ENCODE data around the gene NUDT8.

Gene NUDT8

GRCh38 chr11:67648796-67649613 is 19.3 kb upstream of the NUDT8 start:
- TF ChIP-seq CTCF (IDR thresholded peaks at IDR 0.05; ENCODE audit: low read depth, low read length): no peak
- H3K4me3 ChIP-seq (ENCODE audit: low read depth, low read length): no peak overlapping the region

- TF ChIP-seq CTCF (IDR thresholded peaks at IDR 0.05; ENCODE audit: low read depth, low read length): no peak
- H3K4me3 ChIP-seq (ENCODE audit: low read depth, low read length): no peak overlapping the region
Observed at GRCh38 chr11:67648140-67648795, 18.5 kb upstream of the NUDT8 start.

GRCh38 chr11:67647471-67647870 is 17.7 kb upstream of the NUDT8 start:
- H3K4me3 ChIP-seq (ENCODE audit: low read depth, low read length): no peak overlapping the region
- no peak for TF ChIP-seq CTCF (IDR thresholded peaks at IDR 0.05; ENCODE audit: low read depth, low read length)

GRCh38 chr11:67646535-67647336 is 17.0 kb upstream of the NUDT8 start:
- H3K4me3 ChIP-seq (ENCODE audit: low read depth, low read length): no peak overlapping the region
- TF ChIP-seq CTCF (IDR thresholded peaks at IDR 0.05; ENCODE audit: low read depth, low read length): no peak

- no peak overlapping the region for H3K4me3 ChIP-seq (ENCODE audit: low read depth, low read length)
- TF ChIP-seq CTCF (IDR thresholded peaks at IDR 0.05; ENCODE audit: low read depth, low read length): no peak
Observed at GRCh38 chr11:67645521-67646461, 16.1 kb upstream of the NUDT8 start.

- no peak for TF ChIP-seq CTCF (IDR thresholded peaks at IDR 0.05; ENCODE audit: low read depth, low read length)
- H3K4me3 ChIP-seq (ENCODE audit: low read depth, low read length): no peak overlapping the region
Observed at GRCh38 chr11:67644472-67645418, 15.0 kb upstream of the NUDT8 start.

Data from WI38 (cell line).